Activated CD4-positive, alpha-beta T cell treated with anti-CD3 and anti-CD28 coated beads for 36 hours (primary cell): ENCODE data around the gene LDHAL6B. TPM values are rescaled to one million over a fixed set of nuclear protein-coding genes. Genes with fewer than 3 reads are reported as not detected.

Experiments
- ATAC-seq: fragments of 200-7000 bp; cut with Tn5 transposase; one replicate; pipeline ENCODE4 v1.10.0; 2021; ENCODE audit warnings: mild to moderate bottlenecking, moderate library complexity
- CTCF ChIA-PET: fragments of 350-600 bp; sonication (Branson Sonifier 250); formaldehyde crosslinking; loops from one replicate; lab custom pipeline; 2021; ENCODE audit warnings: antibody characterized with exemption; lab: Charles Lee
- POLR2A ChIA-PET: fragments of 350-600 bp; sonication (Branson Sonifier 250); formaldehyde crosslinking; loops from one replicate; lab custom pipeline; 2021; ENCODE audit warnings: antibody characterized with exemption, inconsistent platforms; lab: Charles Lee
- DNase-seq: peaks from one replicate; pipeline ENCODE4 v3.0.0-alpha.2; 2020
- H3K27ac Mint-ChIP-seq: one replicate; pipeline ENCODE4 v1.8.0; 2021; ENCODE audit warnings: mixed read lengths
- H3K27me3 Mint-ChIP-seq: one replicate; pipeline ENCODE4 v1.8.0; 2021; ENCODE audit warnings: mixed read lengths
- H3K36me3 Mint-ChIP-seq: one replicate; pipeline ENCODE4 v1.8.0; 2021; ENCODE audit warnings: low read depth, mixed read lengths
- H3K4me1 Mint-ChIP-seq: one replicate; pipeline ENCODE4 v1.8.0; 2021; ENCODE audit warnings: mixed read lengths
- H3K4me3 Mint-ChIP-seq: one replicate; pipeline ENCODE4 v1.8.0; 2021; ENCODE audit warnings: mild to moderate bottlenecking, moderate library complexity, mixed read lengths
- H3K9me3 Mint-ChIP-seq: one replicate; pipeline ENCODE4 v1.8.0; 2021; ENCODE audit warnings: low read depth, mixed read lengths
- intact Hi-C, 2 experiments: fragments of 100-400 bp; cut with DNase I in 1 of 2; cut with micrococcal nuclease in 1 of 2; formaldehyde crosslinking; loops; one replicate each; pipeline versions ENCODE4 v1.14.2 to v1.15.1; 2022 to 2024; cut with DNase I, micrococcal nuclease
- total RNA-seq, 2 experiments: library from RNA; stranded (reverse); gene quantifications; one replicate each; pipeline ENCODE4 v1.2.3, GENCODE V29; 2021

Gene LDHAL6B
- total RNA-seq, 2 experiments from 2014 or later = not detected

DNA sequence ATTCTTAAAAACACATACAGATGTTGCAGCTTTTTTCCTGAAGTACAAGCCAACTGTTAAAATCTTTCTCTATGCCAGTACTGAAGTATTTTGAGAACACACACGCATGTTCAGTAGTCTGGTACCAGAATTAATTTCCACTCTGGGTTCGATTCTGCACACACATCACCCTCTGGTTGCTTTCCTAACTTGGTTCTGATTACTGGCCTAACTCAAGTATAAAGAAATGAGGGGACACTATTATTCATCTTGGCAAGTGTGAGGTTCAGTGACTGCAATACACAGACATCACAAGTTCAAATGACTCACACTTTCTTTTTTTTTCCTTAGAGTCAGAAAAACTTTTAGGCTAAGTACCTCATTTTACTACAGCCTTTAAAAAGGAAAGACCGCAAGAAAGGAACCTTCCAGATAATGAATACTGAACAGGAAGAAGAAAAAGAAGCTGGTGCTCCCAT, 37.4 kb upstream of the LDHAL6B start:
- Mint-ChIP-seq H3K4me1 (peaks cover 5% of the 10 kb centered on the region), H3K36me3 (no peaks in the 10 kb centered on the region), H3K27ac (peak overlapping the region; percentile 30), H3K9me3 (peaks cover 2% of the 10 kb centered on the region), H3K27me3 (peaks cover 2% of the 10 kb centered on the region), H3K4me3 (no peak overlapping the region)
- POLR2A ChIA-PET = no interaction called here
- ATAC-seq (peak; percentile 61), DNase-seq (no peak)
- intact Hi-C loops = no loop called here
- CTCF ChIA-PET = interaction anchor here (0.7 to 0.8 kb wide), 2 partner anchors 190 to 360 kb away, joined by 3 to 4 read pairs; no protein-coding TSS in a partner anchor

DNA sequence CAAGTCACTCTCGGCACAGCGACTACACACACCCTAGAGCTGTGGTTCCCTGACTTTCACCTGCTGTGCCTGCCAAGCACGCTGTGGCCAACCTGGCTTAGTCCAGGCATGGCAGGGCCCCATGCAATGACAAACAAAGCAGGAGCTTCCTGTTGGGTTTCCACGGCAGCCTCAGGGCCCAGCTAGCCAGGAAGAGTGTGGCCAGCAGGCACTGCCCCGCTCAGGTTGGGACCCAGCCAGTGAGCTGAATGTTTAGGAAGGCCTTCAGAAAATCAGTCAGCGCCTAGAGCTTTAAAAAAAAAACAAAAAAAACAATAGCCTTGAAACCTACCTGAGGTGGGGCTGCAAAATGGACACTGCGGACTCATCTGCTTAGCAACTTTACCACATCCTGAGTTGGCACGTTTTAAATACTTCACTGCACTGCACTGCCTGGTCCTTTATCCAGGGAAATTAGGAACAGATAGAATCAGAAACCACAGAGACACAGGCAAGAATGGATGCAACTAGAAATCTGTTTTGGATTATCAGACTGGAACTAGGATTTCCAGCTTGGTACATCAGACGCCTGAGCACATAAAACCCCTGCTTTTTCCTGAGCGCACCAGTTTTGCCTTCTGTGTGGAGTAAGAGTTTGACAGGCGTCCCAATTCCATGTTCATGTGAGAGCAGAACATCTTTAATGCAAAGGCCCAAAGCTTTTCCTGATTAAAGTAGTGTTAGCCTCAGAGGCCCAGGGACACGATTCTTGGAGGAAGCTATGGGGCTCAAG, 36.2 kb upstream of the LDHAL6B start:
- Mint-ChIP-seq H3K27ac (no peak overlapping the region), H3K27me3 (peaks cover 4% of the 10 kb centered on the region), H3K36me3 (no peaks in the 10 kb centered on the region), H3K4me1 (peaks cover 9% of the 10 kb centered on the region), H3K9me3 (peaks cover 2% of the 10 kb centered on the region), H3K4me3 (no peak overlapping the region)
- no peak for ATAC-seq
- POLR2A ChIA-PET = no interaction called here
- intact Hi-C loops = loop anchor here in 1 of 2 experiments (5.0 kb wide), 1 partner anchor 322 kb away; no protein-coding TSS in a partner anchor
- DNase-seq = no peak
- CTCF ChIA-PET = interaction anchor here (0.7 to 0.8 kb wide), 2 partner anchors 72 to 358 kb away, joined by 4 read pairs; no protein-coding TSS in a partner anchor

DNA sequence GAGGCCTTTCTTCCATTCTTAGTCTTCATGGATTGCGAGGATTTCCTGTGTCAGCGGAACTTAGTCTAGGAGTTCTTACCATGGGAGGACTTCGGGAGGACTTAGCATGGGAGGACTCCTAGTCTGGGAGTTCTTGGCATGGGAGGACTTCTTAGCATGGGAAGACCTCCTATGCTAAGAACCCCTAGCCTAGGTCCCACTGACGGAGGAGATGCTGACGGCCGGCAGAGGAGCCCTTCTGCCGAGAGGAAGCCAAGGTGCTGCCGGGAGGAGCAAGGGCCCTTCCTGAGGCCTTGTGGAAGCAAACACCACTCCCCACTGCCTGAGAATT, 35.6 kb upstream of the LDHAL6B start:
- no peak for DNase-seq
- Mint-ChIP-seq H3K4me3 (no peak overlapping the region), H3K27me3 (peaks cover 6% of the 10 kb centered on the region), H3K27ac (no peak overlapping the region), H3K36me3 (no peaks in the 10 kb centered on the region), H3K4me1 (peaks cover 9% of the 10 kb centered on the region), H3K9me3 (peaks cover 2% of the 10 kb centered on the region)
- no peak for ATAC-seq
- ChIA-PET CTCF (interaction anchor here (1.3 kb wide), 1 partner anchor 11 kb away, joined by 3 read pairs; no protein-coding TSS in a partner anchor), POLR2A (no interaction called here)
- intact Hi-C loops = loop anchor here in 1 of 2 experiments (5.0 kb wide), 1 partner anchor 321 kb away; no protein-coding TSS in a partner anchor

DNA sequence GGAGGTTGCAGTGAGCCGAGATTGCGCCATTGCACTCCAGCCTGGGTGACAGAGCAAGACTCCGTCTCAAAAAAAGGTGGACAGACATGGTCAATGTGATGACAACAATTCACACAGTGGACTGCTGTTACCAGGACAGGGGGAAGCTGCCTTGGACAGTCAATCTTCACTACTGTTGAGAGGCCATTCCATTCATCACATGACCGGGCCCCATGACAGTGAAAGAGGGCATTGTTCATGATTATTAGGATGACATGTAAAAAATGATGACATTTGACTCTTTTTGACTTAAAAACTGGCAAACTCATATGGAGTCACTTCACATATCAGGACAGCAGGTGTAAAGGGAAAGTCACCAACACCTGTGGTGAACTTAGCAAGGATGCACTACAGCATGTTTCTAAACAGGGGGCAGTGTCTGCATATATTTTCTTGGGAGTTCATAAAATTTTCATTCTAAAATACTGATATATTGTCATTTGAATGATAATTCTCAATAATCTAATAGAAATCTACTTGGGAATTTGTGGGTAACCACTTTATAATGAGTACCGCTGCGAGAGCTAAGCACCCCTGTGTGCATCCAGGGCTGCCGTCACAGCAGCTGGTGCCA, 34.2 kb upstream of the LDHAL6B start:
- H3K9me3 Mint-ChIP-seq = peaks cover 2% of the 10 kb centered on the region
- no peak for ATAC-seq
- DNase-seq = no peak
- intact Hi-C loops = loop anchor here in 1 of 2 experiments (5.0 kb wide), 1 partner anchor 320 kb away; no protein-coding TSS in a partner anchor
- ChIA-PET CTCF (interaction anchor here (0.5 to 1.3 kb wide), 5 partner anchors 10 to 916 kb away, joined by 3 to 4 read pairs (median 3); no protein-coding TSS in a partner anchor), POLR2A (interaction anchor here (0.6 kb wide), 1 partner anchor 625 kb away, joined by 3 read pairs; no protein-coding TSS in a partner anchor)
- H3K27me3 Mint-ChIP-seq = peaks cover 9% of the 10 kb centered on the region
- no peaks in the 10 kb centered on the region for H3K36me3 Mint-ChIP-seq
- H3K27ac Mint-ChIP-seq = no peak overlapping the region
- no peak overlapping the region for H3K4me3 Mint-ChIP-seq
- H3K4me1 Mint-ChIP-seq = peaks cover 11% of the 10 kb centered on the region

DNA sequence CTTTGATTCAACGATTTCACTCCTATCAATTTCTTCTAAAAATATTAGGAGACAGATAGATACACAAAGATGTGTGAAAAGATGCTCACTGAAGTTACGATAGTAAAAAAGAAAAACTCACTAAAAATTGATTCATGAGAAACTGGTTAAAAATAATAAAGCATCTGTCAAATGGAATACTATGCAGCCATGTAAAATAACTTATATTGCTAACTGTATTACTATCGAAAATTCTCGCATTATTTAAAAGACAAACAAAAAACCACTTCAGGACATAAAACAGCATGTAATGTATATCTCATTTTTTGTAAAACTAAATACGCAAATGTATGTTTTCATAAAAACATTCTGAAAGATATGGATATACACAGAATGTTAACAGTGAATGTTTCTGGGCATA, 33.4 kb upstream of the LDHAL6B start:
- ATAC-seq (no peak), DNase-seq (no peak)
- Mint-ChIP-seq H3K9me3 (peaks cover 2% of the 10 kb centered on the region), H3K27ac (no peak overlapping the region), H3K27me3 (peaks cover 15% of the 10 kb centered on the region), H3K4me1 (peaks cover 13% of the 10 kb centered on the region), H3K36me3 (no peaks in the 10 kb centered on the region), H3K4me3 (no peak overlapping the region)
- ChIA-PET CTCF (interaction anchor here (0.6 to 1.2 kb wide), 3 partner anchors 8 to 355 kb away, joined by 3 to 4 read pairs (median 3); no protein-coding TSS in a partner anchor), POLR2A (no interaction called here)
- intact Hi-C loops = loop anchor here in 1 of 2 experiments (5.0 kb wide), 1 partner anchor 319 kb away; no protein-coding TSS in a partner anchor

DNA sequence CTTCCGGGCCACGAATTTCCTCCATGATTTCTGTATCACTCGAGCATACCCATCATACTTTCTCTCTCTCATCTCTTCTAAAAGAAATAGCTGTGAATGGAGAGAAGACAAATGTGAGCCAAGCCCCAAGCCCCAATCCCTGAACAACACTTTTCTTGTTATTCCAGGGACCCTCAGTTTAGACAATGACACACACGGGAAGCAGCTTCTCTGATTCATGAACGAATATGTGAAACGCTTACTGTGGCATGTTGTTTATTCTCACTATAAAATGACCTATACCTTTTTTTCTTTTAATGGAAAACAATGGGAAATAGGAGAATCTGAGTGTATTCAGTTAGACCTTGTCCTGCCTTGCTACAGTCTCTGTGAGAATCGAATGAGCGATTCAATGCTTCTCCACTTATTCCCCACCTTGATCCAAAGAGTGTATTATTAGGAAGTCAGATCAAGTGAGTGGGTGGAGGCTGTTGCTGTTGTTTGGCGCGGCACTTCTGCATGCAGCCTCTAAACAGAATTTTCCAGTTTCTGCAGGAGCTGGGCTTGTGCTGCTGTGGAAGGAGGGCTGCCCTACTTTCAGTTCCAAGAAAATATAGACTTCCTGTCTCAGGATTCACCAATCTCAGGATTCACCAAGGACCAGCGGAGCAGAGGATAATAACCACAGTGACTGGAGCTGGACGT, 32.4 kb upstream of the LDHAL6B start:
- Mint-ChIP-seq H3K27me3 (peaks cover 17% of the 10 kb centered on the region), H3K9me3 (peaks cover 2% of the 10 kb centered on the region), H3K4me3 (no peak overlapping the region), H3K36me3 (no peaks in the 10 kb centered on the region), H3K27ac (no peak overlapping the region), H3K4me1 (peaks cover 11% of the 10 kb centered on the region)
- ATAC-seq = no peak
- CTCF ChIA-PET = interaction anchor here (0.6 to 1.6 kb wide), 18 partner anchors 9 to 971 kb away, joined by 3 to 8 read pairs (median 3); no protein-coding TSS in a partner anchor
- intact Hi-C loops = loop anchor here in 1 of 2 experiments (5.0 kb wide), 1 partner anchor 318 kb away; no protein-coding TSS in a partner anchor
- no peak for DNase-seq
- POLR2A ChIA-PET = no interaction called here

DNA sequence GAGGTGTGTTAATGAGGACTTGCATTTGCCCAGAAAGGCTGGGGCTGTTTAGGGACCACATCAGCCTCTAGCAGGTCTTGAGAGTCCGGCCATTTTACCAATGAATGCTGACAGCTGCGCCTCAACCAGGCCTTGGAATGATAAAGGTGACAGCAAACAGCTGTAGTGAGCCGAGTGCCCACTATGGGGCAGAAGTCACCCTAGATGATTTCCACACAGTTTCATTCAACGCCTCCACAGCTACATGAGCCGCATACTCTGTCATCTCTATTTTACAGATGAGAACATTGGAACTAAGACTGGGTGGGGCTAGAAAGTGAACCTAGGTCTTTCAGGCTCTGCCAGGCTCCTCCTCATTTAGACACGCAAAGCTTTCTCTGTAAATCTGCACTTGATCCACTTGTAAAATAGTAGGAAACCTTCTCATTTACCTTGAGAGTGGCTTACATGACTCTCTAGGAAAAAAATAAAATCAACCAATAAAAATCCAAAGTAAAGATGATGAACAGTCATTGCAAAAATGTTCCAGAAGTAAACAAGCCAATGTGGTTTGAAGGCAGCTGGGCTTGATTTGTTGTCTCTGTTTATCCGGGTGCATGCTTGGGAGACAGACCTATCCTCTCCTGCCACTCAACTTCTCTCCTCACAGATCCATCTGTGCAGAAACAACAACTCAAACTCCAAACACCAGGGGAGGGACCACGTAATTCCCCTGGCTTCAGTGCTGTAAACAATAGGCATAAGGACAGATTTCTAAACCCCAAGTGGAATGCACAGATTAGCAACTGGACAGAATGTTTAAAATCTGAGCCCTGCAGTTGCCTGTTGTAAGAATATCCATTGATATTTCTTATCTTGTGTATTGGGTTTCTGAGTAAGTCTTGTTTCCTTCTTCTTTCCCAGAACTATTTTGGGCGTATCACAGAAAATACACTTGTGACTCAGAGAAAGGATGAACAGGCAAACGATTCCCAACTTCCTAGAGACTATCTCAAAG, 31.5 kb upstream of the LDHAL6B start:
- ATAC-seq (peak; percentile 95), DNase-seq (peak; percentile 72)
- CTCF ChIA-PET = interaction anchor here (0.7 to 1.6 kb wide), 16 partner anchors 11 to 972 kb away, joined by 3 to 8 read pairs (median 3); no protein-coding TSS in a partner anchor
- no peaks in the 10 kb centered on the region for H3K36me3 Mint-ChIP-seq
- intact Hi-C loops = loop anchor here (1.0 to 5.0 kb wide), 3 partner anchors 317 to 354 kb away; no protein-coding TSS in a partner anchor
- H3K27ac Mint-ChIP-seq = no peak overlapping the region
- H3K27me3 Mint-ChIP-seq = peaks cover 17% of the 10 kb centered on the region
- peaks cover 2% of the 10 kb centered on the region for H3K9me3 Mint-ChIP-seq
- H3K4me1 Mint-ChIP-seq = peaks cover 8% of the 10 kb centered on the region
- POLR2A ChIA-PET = no interaction called here
- no peak overlapping the region for H3K4me3 Mint-ChIP-seq

DNA sequence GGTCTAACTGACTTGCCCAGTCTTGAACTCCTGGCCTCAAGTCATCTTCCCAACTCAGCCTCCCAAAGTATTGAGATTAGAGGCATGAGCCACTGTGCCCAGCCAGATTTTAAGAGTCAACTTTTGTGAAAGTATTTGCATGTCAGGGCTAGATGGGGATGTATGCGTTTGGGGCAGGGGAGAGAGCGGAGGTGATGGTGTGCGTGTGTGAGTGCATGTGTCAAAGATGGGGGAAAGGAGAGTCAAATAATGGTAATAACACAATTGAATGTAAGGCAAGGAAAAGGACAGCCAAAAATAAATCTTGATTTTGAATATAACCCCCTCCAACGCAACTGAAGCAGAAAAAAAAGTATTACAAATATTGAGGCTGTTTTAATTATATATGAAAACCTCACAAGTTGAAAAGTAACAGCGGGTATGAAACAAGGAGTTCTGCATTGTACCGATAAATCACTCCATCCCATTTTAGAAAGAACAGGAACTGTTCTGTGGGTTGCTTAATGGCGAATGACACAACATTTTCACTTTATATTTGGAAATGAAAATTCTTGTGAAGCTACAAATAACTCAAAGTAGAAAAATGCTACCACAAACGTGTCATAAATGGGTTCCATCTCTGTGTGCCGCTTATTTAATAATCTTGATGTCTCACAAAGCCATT, 29.9 kb upstream of the LDHAL6B start:
- ChIA-PET CTCF (interaction anchor here (1.4 kb wide), 1 partner anchor 316 kb away, joined by 3 read pairs; no protein-coding TSS in a partner anchor), POLR2A (no interaction called here)
- no peaks in the 10 kb centered on the region for H3K36me3 Mint-ChIP-seq
- ATAC-seq = no peak
- DNase-seq = no peak
- no peak overlapping the region for H3K27ac Mint-ChIP-seq
- H3K9me3 Mint-ChIP-seq = peaks cover 8% of the 10 kb centered on the region
- H3K27me3 Mint-ChIP-seq = peaks cover 17% of the 10 kb centered on the region
- peaks cover 8% of the 10 kb centered on the region for H3K4me1 Mint-ChIP-seq
- no peak overlapping the region for H3K4me3 Mint-ChIP-seq
- intact Hi-C loops = no loop called here

DNA sequence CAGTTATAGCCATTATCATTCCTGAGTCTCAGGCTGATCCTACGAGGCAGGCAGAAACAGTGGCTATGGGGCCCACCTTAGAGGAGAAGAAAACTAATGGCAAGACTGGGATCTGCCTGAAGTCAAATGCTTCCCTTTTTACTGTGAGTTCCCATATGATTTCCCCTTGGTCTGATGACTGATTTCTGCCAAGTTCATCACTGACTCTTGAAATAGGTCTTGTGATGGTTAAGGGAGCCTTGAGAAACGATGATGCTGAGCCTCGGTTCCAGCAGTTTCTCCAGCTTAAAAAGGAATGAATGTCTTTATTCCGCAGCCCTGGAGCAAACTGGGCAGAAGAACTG, 29.4 kb upstream of the LDHAL6B start:
- peak; percentile 17 for ATAC-seq
- H3K27ac Mint-ChIP-seq = no peak overlapping the region
- CTCF ChIA-PET = interaction anchor here (0.7 to 1.4 kb wide), 3 partner anchors 9 to 1628 kb away, joined by 3 to 4 read pairs (median 3); no protein-coding TSS in a partner anchor
- DNase-seq = no peak
- peaks cover 8% of the 10 kb centered on the region for H3K9me3 Mint-ChIP-seq
- intact Hi-C loops = no loop called here
- H3K4me1 Mint-ChIP-seq = peaks cover 8% of the 10 kb centered on the region
- H3K27me3 Mint-ChIP-seq = peaks cover 17% of the 10 kb centered on the region
- POLR2A ChIA-PET = no interaction called here
- H3K36me3 Mint-ChIP-seq = no peaks in the 10 kb centered on the region
- H3K4me3 Mint-ChIP-seq = no peak overlapping the region
